Activated CD8-positive, alpha-beta memory T cell treated with anti-CD3 and anti-CD28 coated beads, Interleukin-2, amount 10 ng/mL, durations not matched to agents 7 days and 5 days (primary cell): Measurements from ENCODE around the gene DR1. TPM values are rescaled to one million over a fixed set of nuclear protein-coding genes. Genes with fewer than 3 reads are reported as not detected.

Experiments used
- ATAC-seq: fragments of 150-1000 bp; cut with Tn5 transposase; one replicate; pipeline ENCODE4 v1.10.0; 2021; ENCODE audit warnings: moderate library complexity
- CTCF ChIA-PET: fragments of 350-600 bp; sonication (Branson Sonifier 250); formaldehyde crosslinking; loops from one replicate; lab custom pipeline; 2021; ENCODE audit warnings: antibody characterized with exemption; lab: Charles Lee
- DNase-seq: peaks from one replicate; pipeline ENCODE4 v3.0.0-alpha.2; 2020
- H3K27ac Mint-ChIP-seq: one replicate; pipeline ENCODE4 v1.8.0; 2021; ENCODE audit warnings: mild to moderate bottlenecking, mixed read lengths
- H3K27me3 Mint-ChIP-seq: one replicate; pipeline ENCODE4 v1.8.0; 2021; ENCODE audit warnings: mixed read lengths
- H3K36me3 Mint-ChIP-seq: one replicate; pipeline ENCODE4 v1.8.0; 2021; ENCODE audit warnings: mild to moderate bottlenecking, mixed read lengths
- H3K4me1 Mint-ChIP-seq: one replicate; pipeline ENCODE4 v1.8.0; 2021; ENCODE audit warnings: mixed read lengths
- H3K4me3 Mint-ChIP-seq: one replicate; pipeline ENCODE4 v1.8.0; 2021; ENCODE audit warnings: mild to moderate bottlenecking, moderate library complexity, mixed read lengths
- H3K9me3 Mint-ChIP-seq: one replicate; pipeline ENCODE4 v1.8.0; 2022; ENCODE audit warnings: low read depth, mixed read lengths
- total RNA-seq, 2 experiments: library from RNA; stranded (reverse); gene quantifications; one replicate each; pipeline ENCODE4 v1.2.3, GENCODE V29; 2021

Gene DR1
- 100 to 1,000 TPM in 1 of 2 experiments, 10 to 100 TPM in 1; 87.5 to 106 TPM for total RNA-seq

- H3K27ac Mint-ChIP-seq, result peak within 1 kb of the TSS; percentile 98
- peak within 1 kb of the TSS; percentile 89 for H3K4me3 Mint-ChIP-seq
- ATAC-seq (peak; percentile 75), DNase-seq (peak; percentile 93)
- no peaks in the 10 kb centered on the region for H3K9me3 Mint-ChIP-seq
- H3K4me1 Mint-ChIP-seq, result peaks cover 22% of the 10 kb centered on the region
- peaks cover 31% of the 10 kb centered on the region for H3K36me3 Mint-ChIP-seq
- CTCF ChIA-PET, result interaction anchor here (0.7 to 3.2 kb wide), 11 partner anchors 9 to 564 kb away, joined by 3 to 21 read pairs (median 4); partner anchors contain the start of genes GCLM and MTF2
- no peaks in the 10 kb centered on the region for H3K27me3 Mint-ChIP-seq
Observed at GRCh38 chr1:93345633-93346420, at the start of gene DR1. DR1 (plus strand) TSS chr1:93345907; CDS start chr1:93346646, 739 bp downstream.

- peaks cover 8% of the 10 kb centered on the region for H3K36me3 Mint-ChIP-seq
- no peak overlapping the region for H3K4me3 Mint-ChIP-seq
- H3K27ac Mint-ChIP-seq, result no peak overlapping the region
- DNase-seq, result no peak
- ATAC-seq, result no peak
- CTCF ChIA-PET, result interaction anchor here (1.1 kb wide), 1 partner anchor 8 kb away, joined by 6 read pairs; no protein-coding TSS in a partner anchor
- H3K27me3 Mint-ChIP-seq, result no peaks in the 10 kb centered on the region
- H3K4me1 Mint-ChIP-seq, result no peaks in the 10 kb centered on the region
- H3K9me3 Mint-ChIP-seq, result no peaks in the 10 kb centered on the region
Observed at GRCh38 chr1:93296555-93297154, 49.1 kb upstream of the DR1 start.

GRCh38 chr1:93301131-93301530 lies 44.6 kb upstream of the DR1 start:
- H3K9me3 Mint-ChIP-seq, result no peaks in the 10 kb centered on the region
- no peak overlapping the region for H3K4me3 Mint-ChIP-seq
- H3K36me3 Mint-ChIP-seq, result peaks cover 2% of the 10 kb centered on the region
- no peaks in the 10 kb centered on the region for H3K27me3 Mint-ChIP-seq
- DNase-seq (no peak), ATAC-seq (no peak)
- CTCF ChIA-PET, result interaction anchor here (1.5 kb wide), 1 partner anchor 29 kb away, joined by 3 read pairs; no protein-coding TSS in a partner anchor
- no peaks in the 10 kb centered on the region for H3K4me1 Mint-ChIP-seq
- H3K27ac Mint-ChIP-seq, result no peak overlapping the region

GRCh38 chr1:93302078-93302477 lies 43.6 kb upstream of the DR1 start:
- Mint-ChIP-seq H3K36me3 (peaks cover 2% of the 10 kb centered on the region), H3K4me1 (no peaks in the 10 kb centered on the region), H3K27ac (no peak overlapping the region), H3K4me3 (no peak overlapping the region), H3K9me3 (no peaks in the 10 kb centered on the region), H3K27me3 (no peaks in the 10 kb centered on the region)
- DNase-seq (no peak), ATAC-seq (no peak)
- CTCF ChIA-PET, result interaction anchor here (0.6 to 3.0 kb wide), 2 partner anchors 118 to 512 kb away, joined by 3 to 17 read pairs; no protein-coding TSS in a partner anchor

GRCh38 chr1:93304716-93305138 lies 41.0 kb upstream of the DR1 start:
- no peaks in the 10 kb centered on the region for H3K4me1 Mint-ChIP-seq
- H3K27ac Mint-ChIP-seq, result no peak overlapping the region

GRCh38 chr1:93306920-93307319 lies 38.8 kb upstream of the DR1 start:
- Mint-ChIP-seq H3K9me3 (no peaks in the 10 kb centered on the region), H3K4me1 (no peaks in the 10 kb centered on the region), H3K4me3 (no peak overlapping the region), H3K27me3 (no peaks in the 10 kb centered on the region), H3K27ac (no peak overlapping the region), H3K36me3 (peaks cover 4% of the 10 kb centered on the region)
- ATAC-seq (no peak), DNase-seq (no peak)
- CTCF ChIA-PET, result no interaction called here

More at GRCh38 chr1:93304716-93305138, 41.0 kb upstream of the DR1 start:
- CTCF ChIA-PET, result interaction anchor here (0.6 to 3.0 kb wide), 42 partner anchors 8 to 539 kb away, joined by 3 to 22 read pairs (median 4); partner anchors contain the start of genes DR1, FNBP1L and MTF2
- H3K36me3 Mint-ChIP-seq, result peaks cover under 1% of the 10 kb centered on the region
- no peaks in the 10 kb centered on the region for H3K9me3 Mint-ChIP-seq
- peak; percentile 61 for ATAC-seq
- peak; percentile 56 for DNase-seq
- H3K4me3 Mint-ChIP-seq, result no peak overlapping the region
- no peaks in the 10 kb centered on the region for H3K27me3 Mint-ChIP-seq

GRCh38 chr1:93313026-93313425 lies 32.7 kb upstream of the DR1 start:
- ATAC-seq (no peak), DNase-seq (no peak)
- H3K4me3 Mint-ChIP-seq, result no peak overlapping the region
- H3K27ac Mint-ChIP-seq, result no peak overlapping the region
- peaks cover 7% of the 10 kb centered on the region for H3K36me3 Mint-ChIP-seq
- CTCF ChIA-PET, result no interaction called here
- H3K27me3 Mint-ChIP-seq, result no peaks in the 10 kb centered on the region
- no peaks in the 10 kb centered on the region for H3K9me3 Mint-ChIP-seq
- H3K4me1 Mint-ChIP-seq, result no peaks in the 10 kb centered on the region

GRCh38 chr1:93317207-93317606 lies 28.5 kb upstream of the DR1 start:
- H3K4me3 Mint-ChIP-seq, result no peak overlapping the region
- no peak overlapping the region for H3K27ac Mint-ChIP-seq
- DNase-seq (no peak), ATAC-seq (no peak)
- H3K36me3 Mint-ChIP-seq, result peaks cover 3% of the 10 kb centered on the region
- CTCF ChIA-PET, result no interaction called here
- H3K9me3 Mint-ChIP-seq, result no peaks in the 10 kb centered on the region
- no peaks in the 10 kb centered on the region for H3K27me3 Mint-ChIP-seq
- no peaks in the 10 kb centered on the region for H3K4me1 Mint-ChIP-seq

- H3K4me3 Mint-ChIP-seq, result no peak overlapping the region
- H3K27ac Mint-ChIP-seq, result no peak overlapping the region
Observed at GRCh38 chr1:93317943-93318342, 27.8 kb upstream of the DR1 start.

GRCh38 chr1:93321720-93322119 lies 24.0 kb upstream of the DR1 start:
- no peak for ATAC-seq
- H3K27ac Mint-ChIP-seq, result no peak overlapping the region
- no peaks in the 10 kb centered on the region for H3K4me1 Mint-ChIP-seq
- peaks cover 4% of the 10 kb centered on the region for H3K36me3 Mint-ChIP-seq
- DNase-seq, result no peak
- H3K27me3 Mint-ChIP-seq, result no peaks in the 10 kb centered on the region
- CTCF ChIA-PET, result no interaction called here
- H3K9me3 Mint-ChIP-seq, result no peaks in the 10 kb centered on the region
- H3K4me3 Mint-ChIP-seq, result no peak overlapping the region

More at GRCh38 chr1:93317943-93318342, 27.8 kb upstream of the DR1 start:
- Mint-ChIP-seq H3K4me1 (no peaks in the 10 kb centered on the region), H3K9me3 (no peaks in the 10 kb centered on the region), H3K27me3 (no peaks in the 10 kb centered on the region), H3K36me3 (peaks cover 3% of the 10 kb centered on the region)
- CTCF ChIA-PET, result no interaction called here
- no peak for DNase-seq
- ATAC-seq, result no peak

GRCh38 chr1:93322349-93322748 lies 23.4 kb upstream of the DR1 start:
- H3K36me3 Mint-ChIP-seq, result peaks cover 4% of the 10 kb centered on the region
- no peaks in the 10 kb centered on the region for H3K9me3 Mint-ChIP-seq
- H3K4me3 Mint-ChIP-seq, result no peak overlapping the region
- ATAC-seq (no peak), DNase-seq (no peak)
- H3K27me3 Mint-ChIP-seq, result no peaks in the 10 kb centered on the region
- CTCF ChIA-PET, result interaction anchor here (1.8 kb wide), 1 partner anchor 18 kb away, joined by 5 read pairs; no protein-coding TSS in a partner anchor
- H3K4me1 Mint-ChIP-seq, result no peaks in the 10 kb centered on the region
- no peak overlapping the region for H3K27ac Mint-ChIP-seq

GRCh38 chr1:93323185-93323820 lies 22.4 kb upstream of the DR1 start:
- DNase-seq, result no peak
- H3K4me3 Mint-ChIP-seq, result no peak overlapping the region
- no peaks in the 10 kb centered on the region for H3K9me3 Mint-ChIP-seq
- H3K36me3 Mint-ChIP-seq, result peaks cover 4% of the 10 kb centered on the region
- CTCF ChIA-PET, result interaction anchor here (1.8 kb wide), 1 partner anchor 19 kb away, joined by 5 read pairs; no protein-coding TSS in a partner anchor
- no peaks in the 10 kb centered on the region for H3K27me3 Mint-ChIP-seq
- H3K4me1 Mint-ChIP-seq, result no peaks in the 10 kb centered on the region
- no peak overlapping the region for H3K27ac Mint-ChIP-seq
- no peak for ATAC-seq
